Measurements from ENCODE around the gene SNX27.

SNX27 gene

DNA sequence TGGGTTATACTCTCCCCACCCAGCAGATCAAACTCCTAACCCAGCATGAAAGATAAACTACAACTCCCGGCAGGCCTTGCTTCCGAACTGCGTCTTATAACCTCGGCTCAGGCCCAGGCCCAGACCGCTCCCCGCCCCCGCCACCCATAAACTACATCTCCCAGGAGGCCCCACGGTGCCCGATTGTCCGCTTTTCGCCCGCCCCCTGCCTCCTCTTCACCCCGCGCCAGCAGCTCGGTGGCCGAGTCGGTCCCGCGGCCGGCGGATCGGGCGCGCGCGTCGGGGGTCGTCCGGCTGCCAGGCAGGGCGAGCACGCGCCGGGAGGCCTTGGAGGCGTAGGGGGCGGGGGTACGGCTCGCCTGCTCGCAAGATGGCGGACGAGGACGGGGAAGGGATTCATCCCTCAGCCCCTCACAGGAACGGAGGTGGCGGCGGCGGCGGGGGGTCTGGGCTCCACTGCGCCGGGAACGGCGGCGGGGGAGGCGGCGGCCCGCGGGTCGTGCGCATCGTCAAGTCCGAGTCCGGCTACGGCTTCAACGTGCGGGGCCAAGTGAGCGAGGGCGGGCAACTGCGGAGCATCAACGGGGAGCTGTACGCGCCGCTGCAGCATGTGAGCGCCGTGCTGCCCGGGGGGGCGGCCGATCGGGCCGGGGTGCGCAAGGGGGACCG, at the start of gene SNX27:
Gene SNX27 (plus strand): TSS at position 219 of the 669 bp plus-strand sequence. CDS start 152 bp downstream, at position 371.
- peak within 1 kb of the TSS; percentile 89 for H3K4me3 ChIP-seq (ENCODE audit: low read length)
- TF ChIP-seq, protein P1, sequence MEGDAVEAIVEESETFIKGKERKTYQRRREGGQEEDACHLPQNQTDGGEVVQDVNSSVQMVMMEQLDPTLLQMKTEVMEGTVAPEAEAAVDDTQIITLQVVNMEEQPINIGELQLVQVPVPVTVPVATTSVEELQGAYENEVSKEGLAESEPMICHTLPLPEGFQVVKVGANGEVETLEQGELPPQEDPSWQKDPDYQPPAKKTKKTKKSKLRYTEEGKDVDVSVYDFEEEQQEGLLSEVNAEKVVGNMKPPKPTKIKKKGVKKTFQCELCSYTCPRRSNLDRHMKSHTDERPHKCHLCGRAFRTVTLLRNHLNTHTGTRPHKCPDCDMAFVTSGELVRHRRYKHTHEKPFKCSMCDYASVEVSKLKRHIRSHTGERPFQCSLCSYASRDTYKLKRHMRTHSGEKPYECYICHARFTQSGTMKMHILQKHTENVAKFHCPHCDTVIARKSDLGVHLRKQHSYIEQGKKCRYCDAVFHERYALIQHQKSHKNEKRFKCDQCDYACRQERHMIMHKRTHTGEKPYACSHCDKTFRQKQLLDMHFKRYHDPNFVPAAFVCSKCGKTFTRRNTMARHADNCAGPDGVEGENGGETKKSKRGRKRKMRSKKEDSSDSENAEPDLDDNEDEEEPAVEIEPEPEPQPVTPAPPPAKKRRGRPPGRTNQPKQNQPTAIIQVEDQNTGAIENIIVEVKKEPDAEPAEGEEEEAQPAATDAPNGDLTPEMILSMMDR (conservative IDR thresholded peaks at IDR 0.05; ENCODE audit: low read length): no peak
- DNase-seq (ENCODE audit: low read depth): peak; percentile 91

DNA sequence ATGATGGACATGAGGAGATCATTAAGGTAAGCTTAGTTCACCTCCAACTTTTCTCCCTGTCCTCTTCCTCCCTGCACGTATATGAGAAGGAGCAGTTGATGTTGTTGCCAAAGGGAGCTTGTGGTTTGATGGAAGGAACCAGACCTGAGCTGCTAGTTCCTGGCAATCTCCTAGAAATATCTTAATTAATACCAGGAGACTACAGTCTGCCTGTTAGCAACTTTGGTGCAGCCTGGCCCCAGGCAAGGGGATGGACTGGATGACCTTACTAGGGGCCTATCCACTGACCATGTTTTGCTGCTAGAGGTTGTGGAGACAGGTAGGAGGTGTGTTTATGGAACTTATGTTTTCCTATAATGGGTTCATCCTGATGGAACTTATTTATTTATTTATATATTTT, 49.2 kb upstream of the SNX27 start:
- TF ChIP-seq, protein P1 (conservative IDR thresholded peaks at IDR 0.05; ENCODE audit: low read length): no peak
- peak; percentile 35 for DNase-seq (ENCODE audit: low read depth)

DNA sequence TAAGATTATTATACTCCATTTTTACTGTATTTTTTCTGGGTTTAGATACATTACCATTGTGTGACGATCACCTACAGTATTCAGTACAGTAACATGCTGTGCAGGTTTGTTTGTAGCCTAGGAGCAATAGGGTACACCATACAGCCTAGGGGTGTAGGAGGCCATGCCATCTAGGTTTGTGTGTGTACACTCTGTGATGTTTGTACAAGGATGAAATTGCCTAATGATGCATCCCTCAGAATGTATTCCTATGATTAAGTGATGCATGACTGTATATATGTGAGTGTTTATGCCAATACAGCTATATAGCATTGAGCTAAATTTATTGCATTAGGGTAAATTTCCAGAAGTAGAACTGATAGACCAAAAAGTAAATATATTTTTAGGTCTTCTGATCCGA, 48.5 kb upstream of the SNX27 start:
- TF ChIP-seq, protein P1 (conservative IDR thresholded peaks at IDR 0.05; ENCODE audit: low read length): no peak
- DNase-seq (ENCODE audit: low read depth): no peak
- no peak overlapping the region for H3K4me3 ChIP-seq (ENCODE audit: low read length)

More for the DNA sequence above, 49.2 kb upstream of the SNX27 start:
- H3K4me3 ChIP-seq (ENCODE audit: low read length): no peak overlapping the region

DNA sequence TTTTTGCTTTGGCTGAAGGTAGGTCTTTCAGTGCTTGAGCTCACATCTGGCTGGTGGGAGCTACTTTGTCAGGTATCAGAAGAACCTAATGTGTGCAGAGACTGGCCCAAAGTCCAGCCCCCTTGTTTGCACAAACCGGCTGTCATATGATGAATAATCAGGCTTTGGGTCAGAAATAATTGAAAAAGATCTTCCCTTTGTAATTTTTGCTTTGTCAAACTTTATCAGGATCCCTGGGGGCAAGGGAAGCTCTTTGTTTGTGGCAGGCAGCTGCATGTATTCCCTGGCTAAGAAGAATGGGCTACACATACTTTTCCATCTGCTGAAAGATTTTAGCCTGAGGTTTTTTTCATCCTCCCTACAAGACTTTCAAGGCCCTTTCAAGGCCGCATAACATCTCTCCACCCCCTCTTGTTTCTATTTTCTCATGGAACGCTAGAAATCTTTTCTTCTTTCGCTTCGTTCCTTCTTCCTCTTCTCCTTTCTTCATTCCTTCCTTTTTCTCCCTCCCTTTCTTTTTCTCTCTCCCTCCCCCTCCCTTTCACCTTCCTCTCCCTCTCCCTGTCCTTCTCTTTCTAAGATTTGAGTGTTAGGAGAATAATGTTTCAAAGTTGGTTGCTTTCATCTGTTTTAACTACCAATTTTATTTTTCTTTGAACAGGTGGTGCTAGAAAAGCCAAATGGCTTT, 46.2 kb upstream of the SNX27 start:
- DNase-seq (ENCODE audit: low read depth): no peak
- TF ChIP-seq, protein P1 (conservative IDR thresholded peaks at IDR 0.05; ENCODE audit: low read length): no peak
- no peak overlapping the region for H3K4me3 ChIP-seq (ENCODE audit: low read length)

DNA sequence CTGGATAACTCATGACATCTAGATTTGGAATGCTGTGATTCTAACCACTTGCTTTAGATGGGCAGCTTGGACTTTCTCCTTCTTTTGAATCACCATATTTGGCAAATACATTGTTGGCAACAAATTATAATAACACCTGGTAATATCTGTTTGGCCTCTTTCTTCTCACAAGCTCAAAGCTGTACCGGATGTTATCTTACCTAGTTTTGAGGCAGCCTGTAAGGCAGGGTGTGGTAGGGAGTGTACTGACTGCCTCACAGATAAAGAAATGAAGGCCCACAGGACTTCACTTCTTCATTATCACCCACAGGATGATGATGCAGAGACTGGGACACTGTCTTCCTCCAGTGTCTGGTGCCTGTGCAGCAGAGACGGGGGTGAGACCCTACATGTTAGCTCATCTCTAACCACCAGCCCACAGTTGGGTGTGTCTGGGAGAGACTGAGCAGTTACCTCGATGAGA, 43.2 kb upstream of the SNX27 start:
- H3K4me3 ChIP-seq (ENCODE audit: low read length): no peak overlapping the region
- TF ChIP-seq, protein P1 (conservative IDR thresholded peaks at IDR 0.05; ENCODE audit: low read length): no peak
- DNase-seq (ENCODE audit: low read depth): no peak

DNA sequence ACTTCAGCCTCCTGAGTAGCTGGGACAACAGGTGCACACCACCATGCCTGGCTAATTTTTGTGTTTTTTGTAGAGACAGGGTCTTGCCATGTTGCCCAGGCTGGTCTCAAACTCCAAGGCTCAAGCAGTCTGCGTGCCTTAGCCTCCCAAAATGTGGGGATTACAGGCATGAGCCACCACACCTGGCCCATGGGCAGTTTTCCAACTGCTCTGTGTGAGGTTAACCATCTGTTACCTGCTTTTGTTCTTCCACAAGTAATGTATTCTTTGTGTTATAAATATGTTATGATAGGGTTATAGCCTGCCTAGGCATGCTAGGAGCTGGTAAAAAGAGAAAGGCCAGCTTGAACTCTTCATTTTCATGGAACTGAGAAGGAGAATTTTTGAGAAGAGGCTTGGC, 41.0 kb upstream of the SNX27 start:
- TF ChIP-seq, protein P1 (conservative IDR thresholded peaks at IDR 0.05; ENCODE audit: low read length): no peak
- H3K4me3 ChIP-seq (ENCODE audit: low read length): no peak overlapping the region
- DNase-seq (ENCODE audit: low read depth): no peak

All from AG10803 (cell line).